ENCODE results near the gene UBAP2. TPM values are rescaled to one million over a fixed set of nuclear protein-coding genes. Genes with fewer than 3 reads are reported as not detected.

The UBAP2 gene
- total and polyA plus RNA-seq, 2 of the 4 experiments (the other 2 are of a cell fraction), result 12.9 to 25.5 TPM

DNA sequence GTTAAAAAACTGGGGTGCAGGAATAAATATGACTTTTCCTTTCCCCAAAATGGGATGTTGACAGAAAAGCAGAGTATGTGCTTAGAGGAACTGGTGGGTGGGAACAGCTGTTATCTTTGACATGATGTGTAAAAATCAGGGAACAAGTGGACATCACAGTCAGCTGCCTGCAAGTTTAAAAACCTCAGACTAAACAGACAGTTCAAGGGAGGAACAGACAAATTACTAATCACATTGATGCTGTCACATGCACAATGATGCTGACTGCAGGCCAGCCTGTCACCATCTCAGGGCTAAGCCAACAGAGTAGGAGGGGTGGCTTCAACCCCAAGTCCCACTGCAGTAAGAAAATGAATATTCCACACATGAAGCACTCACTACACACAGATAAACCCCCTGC is 38.2 kb upstream of the UBAP2 start:
- Histone ChIP-seq H4K91ac (ENCODE audit: insufficient read depth, low read depth, low read length) (no peak overlapping the region), H3K14ac (replicated peaks; ENCODE audit: low read depth, low read length) (no peak overlapping the region), H4K5ac (ENCODE audit: low read depth, low read length) (no peak overlapping the region), H3K18ac (ENCODE audit: low read depth, low read length) (no peak overlapping the region), H3K36me3 (ENCODE audit: control insufficient read depth, insufficient read depth, low read length) (peaks cover 39% of the 10 kb centered on the region), H4K20me1 (ENCODE audit: insufficient read depth, low read length) (no peaks in the 10 kb centered on the region), H3K4me3 (ENCODE audit: insufficient read depth, low read depth, low read length) (no peak overlapping the region), H3K27me3 (ENCODE audit: control insufficient read depth, insufficient read depth, low read length) (no peaks in the 10 kb centered on the region), H2AK9ac (replicated peaks; ENCODE audit: low read depth, low read length, poor library complexity) (no peak overlapping the region), H3K56ac (ENCODE audit: extremely low read depth, insufficient read depth, low read length) (no peak overlapping the region), H3K4ac (ENCODE audit: low read depth, low read length) (no peak overlapping the region), H3K27ac (ENCODE audit: insufficient read depth, low read length) (no peak overlapping the region), H3K23ac (ENCODE audit: low read depth, low read length) (no peak overlapping the region), H3K79me1 (ENCODE audit: low read depth in 1 of 2, low read length in 2 of 2) (no peaks in the 10 kb centered on the region; a peak in 1 of 4 replicates), H3K4me2 (ENCODE audit: low read depth, low read length) (no peak overlapping the region), H2AK5ac (ENCODE audit: low read depth, low read length) (no peak overlapping the region), H3K4me1 (ENCODE audit: control insufficient read depth, insufficient read depth, low read length) (no peaks in the 10 kb centered on the region), H2BK5ac (ENCODE audit: low read depth, low read length, poor library complexity, severe bottlenecking) (no peak overlapping the region), H2BK20ac (ENCODE audit: low read depth, low read length) (no peak overlapping the region), H3K9me3 (ENCODE audit: control insufficient read depth, insufficient read depth, low read length) (no peaks in the 10 kb centered on the region), H3K9ac (ENCODE audit: low read depth, low read length) (no peak overlapping the region), H2AFZ (replicated peaks; ENCODE audit: low read length, poor library complexity) (no peak overlapping the region), H3K9me1 (ENCODE audit: insufficient read depth, low read length) (no peaks in the 10 kb centered on the region; the same call in 1 of the 2 replicates), H2BK15ac (ENCODE audit: low read depth, low read length) (no peak overlapping the region), H2BK120ac (ENCODE audit: low read depth, low read length) (no peak overlapping the region), H4K8ac (ENCODE audit: low read depth in 2 of 2, low read length in 2 of 2) (no peak overlapping the region)
- BruUV-seq (replicated peaks), result no TSS peak
- DNase-seq (peak; percentile 6), ATAC-seq (ENCODE audit: low read depth) (no peak)
- ChIA-PET POLR2A (ENCODE audit: unreplicated experiment) (no interaction called here), CTCF (no interaction called here)
- intact Hi-C loops (cut with micrococcal nuclease), result no loop called here
- dilution Hi-C loops (cut with HindIII; ENCODE audit: low sequenced_read_pairs, unreplicated experiment), result no loop called here
- in situ Hi-C loops (cut with MboI; ENCODE audit: low sequenced_read_pairs), result no loop called here
- TF ChIP-seq BHLHE40 (IDR thresholded peaks at IDR 0.05; ENCODE audit: low read depth, low read length), result no peak
- no peak for TF ChIP-seq NFE2L2 (IDR thresholded peaks at IDR 0.05; ENCODE audit: low read depth, low read length)
- no peak for TF ChIP-seq RCOR1 (IDR thresholded peaks at IDR 0.05; ENCODE audit: insufficient replicate concordance, low read length)
- TF ChIP-seq CEBPB (IDR thresholded peaks at IDR 0.05; ENCODE audit: low read depth, low read length), result no peak
